ENCODE data around the gene GNAQ.

The GNAQ gene

GRCh38 chr9:77679661-77680368 is 351.8 kb downstream of the GNAQ start:
- no peak overlapping the region for H3K4me3 ChIP-seq (ENCODE audit: low read depth, low read length)
- no peak for DNase-seq (ENCODE audit: low read depth)
- TF ChIP-seq POLR2A (IDR thresholded peaks at IDR 0.05; ENCODE audit: extremely low read depth, insufficient read length) (no peak), MAX (IDR thresholded peaks at IDR 0.05; ENCODE audit: low read depth, low read length) (no peak), MYC (IDR thresholded peaks at IDR 0.05; ENCODE audit: low read depth, low read length) (no peak), CTCF (IDR thresholded peaks at IDR 0.05; ENCODE audit: low read depth, low read length) (no peak)

GRCh38 chr9:77679088-77679487 is 352.5 kb downstream of the GNAQ start:
- DNase-seq (ENCODE audit: low read depth), result peak; percentile 29
- no peak for TF ChIP-seq POLR2A (IDR thresholded peaks at IDR 0.05; ENCODE audit: extremely low read depth, insufficient read length)
- no peak for TF ChIP-seq MYC (IDR thresholded peaks at IDR 0.05; ENCODE audit: low read depth, low read length)
- no peak for TF ChIP-seq CTCF (IDR thresholded peaks at IDR 0.05; ENCODE audit: low read depth, low read length)
- no peak for TF ChIP-seq MAX (IDR thresholded peaks at IDR 0.05; ENCODE audit: low read depth, low read length)
- H3K4me3 ChIP-seq (ENCODE audit: low read depth, low read length), result no peak overlapping the region

- no peak overlapping the region for H3K4me3 ChIP-seq (ENCODE audit: low read depth, low read length)
- no peak for TF ChIP-seq CTCF (IDR thresholded peaks at IDR 0.05; ENCODE audit: low read depth, low read length)
- no peak for TF ChIP-seq MYC (IDR thresholded peaks at IDR 0.05; ENCODE audit: low read depth, low read length)
- TF ChIP-seq MAX (IDR thresholded peaks at IDR 0.05; ENCODE audit: low read depth, low read length), result no peak
- no peak for TF ChIP-seq POLR2A (IDR thresholded peaks at IDR 0.05; ENCODE audit: extremely low read depth, insufficient read length)
- DNase-seq (ENCODE audit: low read depth), result no peak
These were observed 353.6 kb downstream of the GNAQ start for GRCh38 chr9:77677957-77678535.

- no peak for TF ChIP-seq CTCF (IDR thresholded peaks at IDR 0.05; ENCODE audit: low read depth, low read length)
- no peak for DNase-seq (ENCODE audit: low read depth)
- no peak overlapping the region for H3K4me3 ChIP-seq (ENCODE audit: low read depth, low read length)
These were observed 354.2 kb downstream of the GNAQ start for GRCh38 chr9:77677397-77677796.

- DNase-seq (ENCODE audit: low read depth), result peak; percentile 21
- no peak overlapping the region for H3K4me3 ChIP-seq (ENCODE audit: low read depth, low read length)
- TF ChIP-seq MYC (IDR thresholded peaks at IDR 0.05; ENCODE audit: low read depth, low read length) (no peak), CTCF (IDR thresholded peaks at IDR 0.05; ENCODE audit: low read depth, low read length) (no peak), POLR2A (IDR thresholded peaks at IDR 0.05; ENCODE audit: extremely low read depth, insufficient read length) (no peak), MAX (IDR thresholded peaks at IDR 0.05; ENCODE audit: low read depth, low read length) (no peak)
These were observed 357.4 kb downstream of the GNAQ start for GRCh38 chr9:77673941-77674791.
